SK-N-MC (cell line): ENCODE results near the gene YWHAB.

Experiments used
- EZH2 ChIP-seq: fragments of 200-600 bp; sonication (generic); IDR thresholded peaks from one replicate; pipeline ENCODE4 v1.6.1; 2017; ENCODE audit warnings: antibody characterized with exemption
- POLR2AphosphoS5 ChIP-seq: IDR thresholded peaks from 2 replicates; pipeline ENCODE4 v1.6.1; 2012; ENCODE audit warnings: mild to moderate bottlenecking, low read depth, low read length, borderline replicate concordance

DNA sequence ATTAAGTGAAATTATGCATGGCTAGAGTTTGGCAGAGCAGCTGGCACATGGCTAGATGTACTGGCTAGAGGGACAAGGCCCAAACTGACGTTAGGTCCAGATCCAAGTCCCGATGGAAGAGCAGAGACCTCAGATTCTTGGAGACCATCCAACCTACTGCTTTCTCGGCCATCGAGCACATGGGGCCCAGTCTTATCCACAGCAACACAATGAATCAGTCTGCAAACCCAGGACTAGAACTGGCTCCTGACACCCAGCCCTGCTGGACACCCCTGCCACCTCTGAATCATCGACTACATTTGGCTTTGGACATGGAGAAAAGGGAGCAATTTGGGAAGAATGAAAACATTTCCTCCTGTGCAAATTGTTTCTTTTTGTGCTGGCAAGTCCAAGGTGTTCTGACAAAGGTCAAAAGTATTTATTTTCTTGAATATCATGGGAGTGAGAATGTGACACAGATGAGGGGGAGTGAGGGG lies 23.9 kb upstream of the YWHAB start:
- TF ChIP-seq POLR2AphosphoS5 (no peak), EZH2 (no peak)
